Upper lobe of right lung (tissue), 1 donor: ENCODE measurements around the gene C2CD2L. TPM values are rescaled to one million over a fixed set of nuclear protein-coding genes. Genes with fewer than 3 reads are reported as not detected.

ENCODE experiments used
- ATAC-seq: fragments of 200-7000 bp; cut with Tn5 transposase; one replicate; pipeline ENCODE4 v1.9.1; 2020; ENCODE audit warnings: mild to moderate bottlenecking, moderate library complexity
- DNase-seq: peaks from one replicate; pipeline ENCODE4 v3.0.0-alpha.2; 2020
- H3K27ac ChIP-seq: fragments of 200-600 bp; one replicate; pipeline ENCODE4 v1.8.0; 2022
- H3K27me3 ChIP-seq: fragments of 200-600 bp; one replicate; pipeline ENCODE4 v1.8.0; 2022; ENCODE audit warnings: mild to moderate bottlenecking
- H3K36me3 ChIP-seq: fragments of 200-600 bp; one replicate; pipeline ENCODE4 v1.8.0; 2022
- H3K4me1 ChIP-seq: fragments of 200-600 bp; one replicate; pipeline ENCODE4 v1.8.0; 2022
- H3K4me3 ChIP-seq: fragments of 200-600 bp; one replicate; pipeline ENCODE4 v1.8.0; 2022; ENCODE audit warnings: mild to moderate bottlenecking
- H3K9me3 ChIP-seq: fragments of 200-600 bp; one replicate; pipeline ENCODE4 v1.8.0; 2022
- CTCF ChIP-seq: fragments of 200-600 bp; IDR thresholded peaks from one replicate; pipeline ENCODE4 v1.8.0; 2022; ENCODE audit warnings: antibody characterized with exemption
- intact Hi-C: fragments of 100-400 bp; cut with DNase I; formaldehyde crosslinking; loops from one replicate; pipeline ENCODE4 v1.11.0; 2022
- total RNA-seq: library from RNA; stranded (reverse); fragmentation: NEBNext Ultra II Directional; extraction: Animal tissue kit (Norgen Biotek cat#: 25700); gene quantifications from one replicate; pipeline ENCODE4 v1.2.1, GENCODE V29; 2021
- donor health status: DM: no; HTN: yes; CAD: no; lungs with severe emphysema.

C2CD2L gene
- total RNA-seq, 1 donor from 2014 or later: 20.3 TPM

- no peaks in the 10 kb centered on the region for H3K9me3 ChIP-seq
- H3K4me3 ChIP-seq: no peak overlapping the region
- peak overlapping the region; percentile 97 for H3K27ac ChIP-seq
- intact Hi-C loops: no loop called here
- ATAC-seq (peak; percentile 1), DNase-seq (no peak)
- H3K36me3 ChIP-seq: no peaks in the 10 kb centered on the region
- no peaks in the 10 kb centered on the region for H3K27me3 ChIP-seq
- TF ChIP-seq CTCF: no peak
- peaks cover 5% of the 10 kb centered on the region for H3K4me1 ChIP-seq
Observed at GRCh38 chr11:119167933-119168332, 60.8 kb downstream of the C2CD2L start.

Other genes with a start within 250 kb of the C2CD2L start
- not detected for gene CXCR5, start 223.5 kb upstream of the C2CD2L start, total RNA-seq
- 62.5 TPM for gene BCL9L, start 181.4 kb upstream of the C2CD2L start, total RNA-seq
- not detected for gene UPK2, start 151.0 kb upstream of the C2CD2L start, total RNA-seq
- gene FOXR1, start 135.6 kb upstream of the C2CD2L start, total RNA-seq: not detected
- 59.4 TPM for gene CENATAC, start 109.2 kb upstream of the C2CD2L start, total RNA-seq
- 850 TPM for gene RPS25, start 89.0 kb upstream of the C2CD2L start, total RNA-seq
- 44.6 TPM for gene TRAPPC4, start 88.6 kb upstream of the C2CD2L start, total RNA-seq
- 19.3 TPM for gene SLC37A4, start 76.5 kb upstream of the C2CD2L start, total RNA-seq
- gene HYOU1, start 50.1 kb upstream of the C2CD2L start, total RNA-seq: 142 TPM
- gene VPS11, start 39.5 kb upstream of the C2CD2L start, total RNA-seq: 41.5 TPM
- gene HMBS, start 22.5 kb upstream of the C2CD2L start, total RNA-seq: 19.5 TPM
- gene DPAGT1, start 5.5 kb upstream of the C2CD2L start, total RNA-seq: 38.4 TPM
- gene HINFP, start 14.2 kb downstream of the C2CD2L start, total RNA-seq: 25.2 TPM
- 0.14 TPM for gene ABCG4, start 41.7 kb downstream of the C2CD2L start, total RNA-seq
- gene NLRX1, start 61.4 kb downstream of the C2CD2L start, total RNA-seq: 17.7 TPM
- 0.81 TPM for gene NHERF4, start 78.1 kb downstream of the C2CD2L start, total RNA-seq
- gene CBL, start 99.0 kb downstream of the C2CD2L start, total RNA-seq: 30.0 TPM
- gene MCAM, start 209.8 kb downstream of the C2CD2L start, total RNA-seq: 134 TPM
- 23.2 TPM for gene RNF26, start 227.2 kb downstream of the C2CD2L start, total RNA-seq
- gene C1QTNF5, start 233.5 kb downstream of the C2CD2L start, total RNA-seq: 47.6 TPM
- gene MFRP, start 239.4 kb downstream of the C2CD2L start, total RNA-seq: not detected